Measurements from ENCODE around the gene PADI4.

PADI4 gene

DNA sequence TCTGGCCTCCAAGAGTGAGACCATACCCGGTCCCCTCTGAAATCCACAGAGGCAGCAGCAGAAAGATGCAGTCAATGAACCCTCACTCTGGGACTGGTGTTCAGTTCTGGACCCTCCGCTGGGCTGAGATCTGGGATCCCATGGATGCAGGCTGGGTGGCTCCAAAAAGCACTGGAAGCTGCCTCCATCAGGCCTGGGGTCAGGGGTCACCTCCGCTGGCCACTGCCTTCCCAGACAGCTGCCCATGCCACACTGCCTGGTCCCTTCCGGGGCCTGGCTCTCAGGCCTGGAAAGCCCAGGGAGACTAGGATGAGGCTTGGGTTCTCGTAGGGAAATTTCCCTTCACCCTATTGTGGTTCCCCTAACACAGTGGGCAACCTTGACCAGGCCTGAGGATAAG lies 21.4 kb upstream of the PADI4 start:
- DNase-seq (ENCODE audit: low read depth) = no peak

DNA sequence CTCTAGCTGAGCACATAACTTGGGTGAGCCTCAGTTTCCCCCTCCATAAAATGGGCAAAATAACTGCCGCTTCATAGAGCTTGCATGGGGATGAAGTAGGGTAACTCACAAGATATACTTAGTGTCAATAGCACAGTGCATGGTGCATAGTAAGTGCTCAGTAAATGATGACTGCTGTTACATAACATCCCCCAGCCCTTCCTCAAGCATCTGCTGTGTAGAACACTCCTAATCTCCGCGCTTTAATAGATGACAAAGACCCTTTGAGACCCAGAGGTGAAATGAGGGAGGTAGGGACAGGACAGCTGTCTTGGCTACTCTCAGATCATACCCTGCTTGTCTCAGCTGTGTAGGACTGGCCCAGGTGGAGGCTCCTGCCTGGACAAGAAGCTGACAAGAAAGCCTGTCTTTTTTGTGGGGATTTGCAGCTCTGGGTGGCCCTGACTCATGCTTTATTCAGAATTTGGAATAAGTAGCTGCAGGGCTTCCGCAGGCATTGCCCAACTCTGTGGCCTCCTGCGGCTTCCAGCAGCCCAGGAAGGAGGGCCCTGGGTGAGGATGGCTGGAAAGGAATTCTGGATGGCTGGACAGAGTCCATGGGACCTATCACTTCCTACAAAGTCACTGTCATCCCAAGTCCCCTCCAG lies 20.7 kb upstream of the PADI4 start:
- DNase-seq (ENCODE audit: low read depth) = no peak

DNA sequence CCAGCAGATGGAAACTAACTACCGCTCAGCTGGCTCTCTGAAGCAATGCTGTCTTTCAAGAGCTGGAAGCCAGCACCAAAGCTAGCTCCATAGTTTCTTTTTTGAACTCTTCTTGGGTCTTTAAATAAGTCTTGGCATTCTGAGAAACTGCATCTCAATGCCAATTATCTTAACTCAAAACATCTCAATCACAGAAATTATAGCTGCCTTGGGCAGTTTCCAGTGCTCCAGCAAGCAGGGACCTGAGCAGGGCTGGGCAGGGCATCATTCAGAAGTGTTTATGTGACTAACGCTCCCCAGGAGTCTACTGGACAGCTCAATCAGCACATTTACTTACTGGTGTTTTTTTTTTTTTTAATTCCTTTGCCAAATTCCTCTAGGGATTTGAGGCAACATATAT lies 18.3 kb upstream of the PADI4 start:
- no peak for DNase-seq (ENCODE audit: low read depth)

DNA sequence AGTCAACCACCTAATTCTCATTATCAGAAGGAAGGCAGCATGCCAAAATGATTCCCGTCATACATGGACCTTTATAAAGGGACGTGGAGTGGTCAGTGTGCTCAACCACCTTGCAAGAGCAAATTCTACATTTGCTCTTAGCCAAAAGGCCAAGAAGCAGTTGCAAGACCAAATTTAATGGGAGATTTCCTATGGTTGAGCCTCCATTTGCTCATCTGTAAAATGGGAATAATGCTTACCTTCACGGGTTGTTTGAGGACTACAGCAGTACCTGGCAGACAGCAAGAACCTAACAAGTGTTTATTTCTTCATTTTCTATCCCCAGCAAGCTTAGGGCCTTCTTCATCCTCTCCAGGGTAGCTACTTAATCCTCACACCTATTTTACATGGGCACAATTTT lies 17.4 kb upstream of the PADI4 start:
- no peak for DNase-seq (ENCODE audit: low read depth)

DNA sequence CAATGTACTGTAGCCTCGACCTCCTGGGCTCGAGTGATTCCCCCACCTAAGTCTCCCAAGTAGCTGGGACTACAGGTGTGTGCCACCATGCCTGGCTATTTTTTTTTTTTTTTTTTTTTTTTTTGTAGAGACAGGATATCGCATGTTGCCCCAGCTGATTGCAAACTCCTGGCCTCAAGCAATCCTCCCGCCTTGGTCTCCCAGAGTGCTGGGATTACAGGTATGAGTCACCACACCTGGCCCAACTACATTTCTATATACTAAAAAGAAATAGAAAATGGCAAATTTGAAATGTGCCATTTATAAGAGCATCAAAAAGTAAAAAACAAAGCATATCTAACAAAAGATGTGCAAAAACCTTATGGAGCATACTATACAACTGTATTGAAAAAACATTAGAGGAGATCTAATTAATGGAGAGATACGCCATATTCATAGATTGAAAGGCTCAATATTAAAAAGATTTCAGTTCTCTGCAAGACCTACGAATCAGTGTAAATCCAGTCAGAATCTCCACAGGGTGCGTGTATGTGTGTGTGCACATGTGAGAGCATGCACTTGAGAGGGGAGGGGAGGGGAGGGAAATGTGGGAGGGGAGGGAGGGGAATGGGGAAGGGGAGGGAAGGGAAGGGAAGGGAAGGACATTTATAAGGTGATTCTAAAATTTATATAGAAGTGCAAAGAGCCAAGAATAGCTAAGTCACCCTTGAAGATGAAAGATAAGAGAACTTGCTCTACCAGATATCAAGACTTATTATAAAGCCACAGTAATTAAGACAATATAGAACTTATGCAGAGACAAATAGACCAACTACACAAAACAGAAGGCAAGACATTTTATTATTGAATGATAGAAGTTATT lies 15.5 kb upstream of the PADI4 start:
- DNase-seq (ENCODE audit: low read depth) = no peak

DNA sequence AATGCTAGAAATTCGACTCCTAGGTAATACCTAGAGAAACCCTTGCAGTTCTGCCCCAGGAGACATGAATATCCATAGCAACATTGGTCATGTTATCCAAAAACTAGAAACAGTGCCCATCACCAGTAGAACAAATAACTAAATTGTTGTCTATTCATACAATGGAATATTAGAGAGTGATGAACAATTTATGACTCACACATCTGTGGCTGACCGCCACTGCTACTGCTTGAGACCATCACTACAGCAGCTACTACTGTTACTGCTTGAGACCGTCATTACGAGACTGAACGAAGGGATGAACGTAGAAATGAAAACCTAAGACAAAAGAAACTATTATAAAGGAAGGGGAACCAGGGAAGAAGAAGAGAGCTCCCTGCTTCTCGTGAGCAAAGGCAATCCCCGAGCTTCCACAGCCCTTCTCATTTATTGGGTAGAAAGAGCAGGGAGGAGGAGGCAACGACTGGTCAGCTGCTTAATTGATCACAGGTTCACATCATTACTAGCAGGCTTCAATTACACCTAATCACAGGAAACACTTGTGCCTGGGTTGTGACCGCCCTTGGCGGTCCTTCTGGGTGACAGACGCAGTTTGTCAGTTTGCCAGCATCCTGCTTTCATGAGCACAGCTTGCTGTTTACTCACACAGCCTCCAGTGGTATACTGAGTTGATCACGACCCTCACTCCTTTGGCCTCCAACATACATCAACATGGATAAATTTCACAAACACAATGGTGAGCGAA lies 14.1 kb upstream of the PADI4 start:
- DNase-seq (ENCODE audit: low read depth) = no peak

DNA sequence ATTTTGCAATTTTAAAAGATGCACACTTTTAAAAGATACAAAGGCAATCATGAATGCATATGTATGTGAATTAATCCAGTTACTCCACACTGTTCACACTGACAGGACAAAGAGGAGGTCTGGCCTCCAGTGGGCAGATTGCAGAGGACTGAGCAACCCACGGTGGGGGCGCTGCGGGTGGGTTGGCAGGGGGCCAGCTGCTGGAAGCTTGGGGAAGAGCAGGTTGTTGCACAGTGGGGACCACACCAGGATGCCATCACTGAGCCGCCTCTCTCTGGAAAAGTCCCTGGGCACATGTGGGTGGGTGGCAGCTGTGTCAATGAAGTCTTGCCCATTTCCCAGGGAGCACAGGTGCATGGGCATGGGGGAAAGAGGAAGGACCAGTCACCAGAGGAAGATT lies 12.7 kb upstream of the PADI4 start:
- no peak for DNase-seq (ENCODE audit: low read depth)

DNA sequence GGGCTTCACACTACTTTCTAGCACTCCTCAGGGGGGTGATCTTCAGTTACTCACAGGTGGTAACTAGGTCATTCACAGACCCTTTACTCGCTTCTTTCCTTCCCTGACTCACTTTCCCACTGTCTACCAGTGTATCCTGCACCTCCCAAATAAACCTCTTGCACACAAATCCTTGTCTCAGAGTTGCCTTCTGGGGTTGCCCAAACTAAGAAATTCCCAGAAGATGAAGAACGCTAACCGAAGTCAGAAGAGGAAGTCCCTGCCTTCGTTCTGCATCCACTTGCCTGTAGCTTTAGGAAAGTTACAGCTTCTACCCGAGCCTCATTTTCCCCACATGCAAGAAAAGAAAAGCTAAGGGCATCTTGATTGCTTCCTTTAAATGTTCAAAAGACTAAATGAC lies 11.9 kb upstream of the PADI4 start:
- DNase-seq (ENCODE audit: low read depth) = no peak

DNA sequence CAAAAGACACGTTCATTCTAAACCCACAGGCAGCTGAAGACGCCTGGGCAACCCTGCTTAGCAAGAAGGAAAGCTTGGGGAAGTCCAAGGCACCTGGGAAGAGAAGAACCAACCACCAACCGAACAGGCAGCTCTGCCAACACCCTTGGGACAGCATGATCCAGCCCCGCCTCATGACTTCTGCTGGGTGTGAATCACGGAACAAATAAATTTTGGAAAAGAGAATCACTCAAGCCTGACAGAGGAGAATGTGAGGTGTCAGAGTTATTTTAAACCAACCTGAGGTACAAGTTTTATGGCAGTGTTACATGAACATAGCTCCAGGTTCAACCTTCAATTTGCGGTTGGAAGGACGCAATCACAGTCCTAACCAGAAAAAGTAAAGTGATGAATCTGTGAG lies 10.0 kb upstream of the PADI4 start:
- no peak for DNase-seq (ENCODE audit: low read depth)

DNA sequence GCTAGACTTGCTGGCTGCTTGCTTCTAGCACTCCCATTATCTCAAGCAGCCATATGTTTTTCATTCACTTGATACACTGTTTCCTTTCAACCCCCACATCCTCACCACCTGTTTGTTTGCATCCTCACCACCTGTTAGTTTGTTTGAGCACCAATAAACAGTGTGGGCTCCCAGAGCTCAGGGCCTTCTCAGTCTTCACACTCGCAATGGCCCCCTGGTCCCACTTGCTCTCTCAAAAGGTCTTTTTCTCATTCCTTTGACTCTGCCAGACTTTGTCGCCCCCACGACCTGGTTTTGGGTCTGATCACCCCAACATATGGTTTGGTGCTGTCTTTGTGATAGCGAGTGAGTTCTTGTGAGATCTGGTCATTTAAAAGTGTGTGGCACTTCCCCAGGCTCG lies 6.2 kb upstream of the PADI4 start:
- DNase-seq (ENCODE audit: low read depth) = no peak

DNA sequence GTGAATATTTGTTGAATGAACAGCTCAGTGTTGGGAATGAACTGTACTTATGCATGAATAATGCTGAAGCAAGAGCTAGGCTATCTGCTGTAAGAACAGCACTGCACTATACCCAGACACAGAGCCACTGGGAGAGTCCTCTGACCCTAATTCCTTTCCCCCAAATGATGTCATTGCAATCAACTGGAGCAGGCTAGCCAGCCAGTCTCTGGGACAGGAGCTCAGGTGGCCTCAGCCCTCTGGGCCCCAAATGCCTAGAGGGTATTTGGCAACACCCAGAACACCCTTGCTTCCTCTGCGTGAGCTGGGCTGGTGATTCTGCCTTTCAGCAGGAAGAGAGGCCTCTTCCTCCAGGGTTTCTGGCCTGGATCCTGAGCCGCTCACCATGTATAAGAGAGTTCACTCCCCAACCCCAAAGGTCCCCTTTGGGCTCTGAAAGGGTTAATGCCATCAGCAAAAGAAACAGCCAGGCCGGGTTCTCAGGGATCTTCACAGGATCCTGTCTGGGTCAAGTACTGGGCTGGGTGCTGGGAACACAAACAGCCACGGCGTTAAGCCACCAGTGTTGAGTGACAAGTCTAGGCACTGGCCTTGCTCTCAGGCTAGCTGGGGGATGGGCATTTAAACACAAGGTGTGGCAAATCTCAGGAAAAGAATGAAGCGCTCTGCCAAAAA lies 3.7 kb upstream of the PADI4 start:
- no peak for DNase-seq (ENCODE audit: low read depth)

DNA sequence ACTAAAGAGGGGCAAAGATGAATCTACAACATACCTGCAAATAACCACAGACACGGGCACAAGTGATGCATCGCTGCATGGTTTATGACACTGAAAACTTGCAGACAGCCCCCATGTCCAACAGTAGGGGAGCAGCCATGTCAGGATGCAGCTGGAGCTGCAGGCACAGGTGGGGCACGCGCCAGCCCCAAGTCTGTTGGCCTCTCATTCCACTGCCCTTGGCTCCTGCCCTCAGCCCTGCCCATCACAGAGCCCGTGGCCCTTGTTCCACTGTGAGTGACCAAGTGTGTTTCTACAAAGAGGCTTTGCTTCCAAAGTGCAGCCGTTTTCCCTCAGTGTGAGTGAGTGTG lies 3.2 kb upstream of the PADI4 start:
- DNase-seq (ENCODE audit: low read depth) = no peak

DNA sequence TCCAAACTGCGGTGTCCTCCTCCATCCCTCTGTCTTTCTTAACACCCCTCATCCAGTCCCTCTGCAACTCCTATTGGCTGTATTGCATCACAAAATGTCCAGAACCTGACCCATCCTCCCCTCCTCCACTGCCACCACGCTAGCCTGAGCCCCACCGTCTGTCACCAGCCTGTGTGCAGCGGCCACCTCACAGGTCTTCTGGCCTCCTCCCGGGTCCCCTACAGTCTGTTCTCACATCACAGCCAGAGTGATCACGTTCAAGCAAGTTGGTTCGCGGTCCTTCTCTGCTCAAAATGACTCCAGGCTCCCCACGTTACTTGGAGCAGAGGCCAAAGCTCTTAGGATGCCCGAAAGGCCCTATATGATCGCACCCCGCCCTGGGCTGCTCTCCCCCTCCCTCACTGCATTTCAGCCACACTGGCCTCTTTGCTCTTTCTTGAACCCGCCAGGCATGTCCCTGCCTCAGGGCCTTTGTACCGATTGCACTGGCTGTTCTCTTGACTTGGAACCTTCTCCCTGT lies 2.4 kb upstream of the PADI4 start:
- no peak for DNase-seq (ENCODE audit: low read depth)

DNA sequence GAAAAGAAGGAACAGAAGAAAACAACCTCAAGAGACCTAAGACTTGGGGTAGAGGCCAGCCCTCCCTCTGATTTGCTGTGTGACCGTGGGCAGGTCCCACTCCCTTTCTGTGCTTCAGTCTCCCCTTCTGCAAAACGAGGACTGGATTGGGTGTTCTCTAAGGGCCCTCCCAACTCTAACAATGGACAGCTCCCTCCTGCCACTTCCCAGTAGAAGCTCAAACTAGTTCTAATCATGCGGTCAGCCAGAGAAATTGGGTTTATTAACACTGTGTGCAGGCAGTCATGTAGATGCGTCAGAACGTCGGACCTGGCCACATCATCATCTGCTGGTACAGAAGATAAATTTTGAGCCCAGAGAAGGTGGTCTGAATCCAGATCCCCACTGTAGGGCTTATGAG lies 1.6 kb upstream of the PADI4 start:
- no peak for DNase-seq (ENCODE audit: low read depth)

DNA sequence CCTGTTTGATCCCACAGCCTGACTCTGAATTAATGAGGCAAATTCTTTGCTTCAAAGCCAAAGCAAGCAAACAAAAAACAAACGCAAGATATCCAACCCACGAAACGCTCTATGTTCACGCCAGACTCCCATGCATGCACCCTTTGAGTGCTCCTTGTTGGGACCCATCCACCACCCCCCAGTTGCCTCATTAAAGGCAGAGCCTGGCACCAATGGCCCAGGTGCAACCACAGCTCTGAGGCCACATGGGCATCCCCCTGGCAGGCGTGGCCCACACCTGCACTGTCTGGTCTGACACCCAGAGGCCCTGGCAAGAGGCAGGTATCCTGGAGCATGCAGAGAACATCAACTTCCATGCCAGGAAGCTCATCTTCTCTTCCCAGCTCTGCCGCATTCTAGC lies 1.1 kb upstream of the PADI4 start:
- DNase-seq (ENCODE audit: low read depth) = no peak

DNA sequence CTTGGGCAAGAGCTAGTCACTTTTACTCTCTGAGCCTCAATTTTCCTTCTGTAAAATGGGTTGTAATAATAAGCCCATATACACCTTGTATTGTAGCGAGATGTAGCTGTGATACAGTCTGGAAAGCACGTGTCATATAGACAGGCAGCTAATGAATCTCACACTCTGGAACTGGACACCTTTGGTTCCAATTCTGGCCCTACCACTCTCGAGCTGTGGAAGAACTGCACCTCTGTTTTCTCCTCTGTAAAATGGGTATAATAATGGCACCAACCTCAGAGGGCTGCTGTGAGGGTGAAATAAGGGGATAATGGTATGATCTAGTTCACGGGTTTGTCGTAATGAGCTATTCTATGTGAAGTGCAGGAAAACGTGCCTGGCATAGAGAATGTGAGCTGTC lies 668 bp upstream of the PADI4 start:
- no peak for DNase-seq (ENCODE audit: low read depth)

DNA sequence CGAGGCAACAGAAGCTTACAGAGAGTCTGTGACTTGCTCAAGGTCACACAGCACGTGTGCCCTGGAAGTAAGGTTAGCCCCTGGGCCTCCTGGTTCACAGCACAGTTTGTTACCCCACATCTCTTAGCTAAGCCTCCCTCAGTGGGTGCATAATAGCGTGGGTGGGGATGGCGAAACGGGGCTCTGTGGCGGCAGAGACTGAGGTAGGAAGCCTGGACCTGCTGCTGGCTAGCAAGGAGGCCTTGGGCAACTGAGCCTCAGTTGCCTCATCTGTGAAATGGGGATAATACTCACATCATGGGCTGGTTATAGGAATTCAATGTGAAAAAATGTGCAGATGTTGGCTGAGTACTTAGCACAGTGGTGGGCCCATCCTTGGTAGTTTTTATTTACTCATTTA lies 596 bp downstream of the PADI4 start:
- no peak for DNase-seq (ENCODE audit: low read depth)

DNA sequence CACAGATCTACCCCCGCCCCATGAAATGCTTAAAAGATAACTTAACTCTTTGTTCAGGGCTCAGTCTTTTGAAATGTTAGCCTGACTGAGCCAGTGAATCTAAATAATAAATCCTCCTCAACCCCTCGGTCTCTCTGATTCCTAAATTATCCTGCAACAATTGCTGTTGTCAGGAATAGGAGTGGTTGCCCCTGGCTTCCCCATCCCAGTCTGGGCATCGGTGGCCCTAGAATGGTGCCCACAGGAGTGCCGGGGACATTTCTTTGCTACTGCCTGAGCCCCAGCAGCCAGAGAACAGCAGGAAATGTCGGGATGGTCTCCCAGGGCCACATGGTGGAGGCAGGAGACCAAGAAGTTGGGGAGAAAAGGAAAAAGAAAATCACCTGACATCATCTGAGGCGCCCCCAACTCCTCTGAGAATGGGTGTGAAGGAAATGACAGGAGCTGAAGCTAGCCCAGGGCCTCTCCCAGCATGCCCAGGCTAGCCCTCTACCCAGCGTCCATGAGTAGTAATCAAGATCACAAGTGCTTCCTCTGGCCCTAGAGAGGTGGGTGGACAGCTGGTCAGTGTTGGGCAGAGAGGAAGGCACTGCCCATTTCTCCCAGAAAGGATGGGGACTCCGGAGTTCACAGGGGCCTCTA lies 1.6 kb downstream of the PADI4 start:
- DNase-seq (ENCODE audit: low read depth) = no peak

DNA sequence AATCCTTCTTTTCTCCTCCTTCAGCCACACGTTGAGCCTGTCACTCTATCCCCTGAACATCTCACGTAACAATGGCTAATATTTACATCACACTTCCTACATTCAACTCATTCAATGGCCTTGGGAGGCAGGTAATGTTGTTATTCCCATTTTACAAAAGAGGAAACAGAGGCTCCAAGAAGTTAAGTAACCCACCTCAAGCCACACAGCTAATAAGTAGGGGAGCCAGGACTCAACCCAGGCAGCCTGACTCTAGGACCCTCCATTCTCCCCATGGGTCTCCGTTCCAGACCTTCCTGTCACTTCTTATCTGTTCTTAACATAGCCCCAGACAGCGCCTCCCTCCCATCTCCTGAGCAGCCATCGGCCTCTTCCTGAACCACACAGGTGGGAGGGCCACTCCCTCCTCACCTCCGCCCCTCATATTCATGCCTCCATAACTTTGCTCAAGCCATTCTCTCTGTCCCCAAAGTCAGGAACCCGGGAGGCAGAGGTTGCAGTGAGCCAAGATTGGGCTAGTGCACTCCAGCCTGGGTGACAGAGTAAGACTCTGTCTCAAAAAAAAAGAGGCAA lies 2.2 kb downstream of the PADI4 start:
- no peak for DNase-seq (ENCODE audit: low read depth)

DNA sequence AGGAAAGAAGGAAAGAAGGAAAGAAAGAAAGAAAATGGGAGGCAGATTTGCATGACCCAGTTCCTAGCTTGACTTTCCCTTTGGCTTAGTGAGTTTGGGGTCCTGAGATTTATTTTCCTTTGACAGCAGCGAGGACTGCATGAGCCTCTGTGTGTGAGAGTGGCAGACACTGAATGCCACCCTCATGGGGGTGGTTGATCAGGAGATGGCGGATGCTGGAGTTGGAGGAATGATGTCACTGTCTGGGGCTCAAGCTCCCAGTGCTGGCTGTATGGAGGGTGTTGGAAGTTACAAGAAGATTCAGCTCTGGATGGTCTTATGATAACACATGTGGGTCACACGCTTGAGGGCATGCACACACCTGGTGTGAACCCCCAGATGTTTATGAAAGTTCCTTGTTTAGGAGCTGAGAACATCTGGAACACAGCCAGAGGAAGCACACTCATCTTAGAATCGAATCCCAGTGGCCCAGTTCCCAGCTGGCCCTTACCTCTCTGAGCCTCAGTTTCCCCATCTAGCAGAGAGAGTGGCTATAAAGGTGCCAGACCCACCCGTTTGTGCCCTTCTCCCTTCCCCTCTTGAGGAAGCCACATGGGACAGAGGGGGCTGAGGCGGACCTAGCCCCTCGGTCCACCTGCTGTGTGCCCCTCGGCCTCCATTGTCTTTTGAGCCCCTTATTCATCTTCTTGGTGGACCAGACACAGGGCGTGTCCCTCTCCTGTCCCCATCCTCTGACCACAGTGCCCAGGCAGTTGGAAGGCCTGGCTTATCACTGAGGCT lies 5.7 kb downstream of the PADI4 start:
- DNase-seq (ENCODE audit: low read depth) = no peak

DNA sequence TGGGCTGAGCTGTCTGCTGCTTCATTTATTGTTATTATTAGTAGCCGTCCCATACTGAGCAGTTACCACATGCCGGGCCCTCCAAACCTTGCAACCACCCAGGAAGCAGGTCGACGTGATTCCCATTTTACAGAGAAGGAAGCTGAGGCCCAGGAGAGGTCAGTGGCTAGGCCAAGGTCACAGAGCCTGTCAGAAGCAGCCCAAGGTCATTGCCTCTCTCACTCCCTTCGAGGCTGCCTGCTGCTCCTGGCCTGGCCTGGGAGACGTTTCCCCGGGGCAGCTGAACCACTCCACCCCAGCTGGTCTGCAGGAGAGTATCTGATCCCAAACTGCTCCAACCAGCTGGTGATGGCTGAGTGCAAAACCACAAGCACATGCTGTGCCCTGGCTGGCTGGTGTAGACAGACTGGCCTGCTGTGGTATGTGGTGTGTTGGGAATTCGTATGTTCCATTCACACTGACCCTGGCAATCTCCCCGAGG lies 6.5 kb downstream of the PADI4 start:
- DNase-seq (ENCODE audit: low read depth) = no peak

Measured in activated T-cell treated with anti-CD3 and anti-CD28 coated beads for 1 hour (primary cell).